H1 (cell line): Measurements from ENCODE around the gene RAB21. TPM values are rescaled to one million over a fixed set of nuclear protein-coding genes. Genes with fewer than 3 reads are reported as not detected.

Experiments
- CTCF ChIA-PET: fragments of 300-600 bp; sonication (Branson Sonifier 250); formaldehyde crosslinking; loops from one replicate; lab custom pipeline; 2021; ENCODE audit not compliant: partially characterized antibody; lab: Charles Lee
- POLR2A ChIA-PET: fragments of 300-600 bp; sonication (Branson Sonifier 250); formaldehyde crosslinking; loops from one replicate; lab custom pipeline; 2021; ENCODE audit warnings: inconsistent platforms; ENCODE audit not compliant: partially characterized antibody; lab: Charles Lee
- DNase-seq, 2 experiments: peaks; one replicate each; pipeline versions ENCODE4 v3.0.0 to v3.0.0-alpha.2; 2010 to 2022; ENCODE audit warnings: low spot score in 2 of 2, low read depth in 1 of 2, mixed read lengths in 1 of 2
- FAIRE-seq: peaks from 2 replicates; lab custom pipeline; 2011; peaks lifted over from hg19 to GRCh38; lab: Jason Lieb, UNC
- H2AFZ ChIP-seq: 2 replicates; pipeline ENCODE4 v1.8.1; 2012; ENCODE audit warnings: low read length, inconsistent platforms
- H2AK5ac ChIP-seq: 2 replicates; pipeline ENCODE4 v1.6.1; 2013; ENCODE audit warnings: low read depth, low read length
- H2BK120ac ChIP-seq: replicated peaks from 2 replicates; pipeline ENCODE3; 2013; ENCODE audit warnings: low read depth, low read length, inconsistent platforms
- H2BK12ac ChIP-seq: 2 replicates; pipeline ENCODE4 v1.6.1; 2013; ENCODE audit warnings: low read depth, low read length
- H2BK15ac ChIP-seq: 2 replicates; pipeline ENCODE4 v1.6.1; 2013; ENCODE audit warnings: low read length
- H2BK20ac ChIP-seq: 2 replicates; pipeline ENCODE4 v1.6.1; 2013; ENCODE audit warnings: low read length
- H2BK5ac ChIP-seq: 2 replicates; pipeline ENCODE4 v1.6.1; 2013; ENCODE audit warnings: low read depth, low read length
- H3K14ac ChIP-seq: 2 replicates; pipeline ENCODE4 v1.6.1; 2013; ENCODE audit warnings: inconsistent platforms; ENCODE audit not compliant: insufficient read length
- H3K18ac ChIP-seq: 2 replicates; pipeline ENCODE4 v1.6.1; 2013; ENCODE audit warnings: low read length; ENCODE audit errors: extremely low read depth
- H3K23ac ChIP-seq: 2 replicates; pipeline ENCODE4 v1.6.1; 2013; ENCODE audit warnings: inconsistent platforms; ENCODE audit not compliant: insufficient read length
- H3K23me2 ChIP-seq: 2 replicates; pipeline ENCODE4 v1.6.1; 2013; ENCODE audit warnings: low read depth, low read length
- H3K27ac ChIP-seq: 2 replicates; pipeline ENCODE4 v1.6.1; 2011; ENCODE audit warnings: low read depth, low read length, inconsistent platforms
- H3K27me3 ChIP-seq, 4 experiments: replicated peaks in 1 of 4; 1 replicate in 1 of 4; 2 replicates in 3 of 4; pipeline versions ENCODE4 v1.6.1 to v1.8.1; 2011 to 2013; ENCODE audit warnings: low read length in 3 of 4, mild to moderate bottlenecking in 3 of 4, inconsistent platforms in 2 of 4, mixed read lengths in 2 of 4, moderate library complexity in 1 of 4; ENCODE audit not compliant: control insufficient read depth in 3 of 4, insufficient read depth in 3 of 4; ENCODE audit errors: extremely low read depth in 1 of 4
- H3K36me3 ChIP-seq, 4 experiments: 2 replicates each; pipeline versions ENCODE4 v1.6.1 to v1.8.1; 2011 to 2013; ENCODE audit warnings: mild to moderate bottlenecking in 4 of 4, low read length in 3 of 4, moderate library complexity in 2 of 4, control low read depth in 1 of 4, inconsistent platforms in 1 of 4; ENCODE audit not compliant: insufficient read depth in 4 of 4, control insufficient read depth in 2 of 4
- H3K4ac ChIP-seq: replicated peaks from 2 replicates; pipeline ENCODE3; 2013; ENCODE audit warnings: low read length, low read depth, mixed read lengths, inconsistent platforms; ENCODE audit not compliant: insufficient read length
- H3K4me1 ChIP-seq, 4 experiments: replicated peaks in 1 of 4; 1 replicate in 1 of 4; 2 replicates in 3 of 4; pipeline versions ENCODE4 v1.6.1 to v1.8.1; 2011 to 2013; ENCODE audit warnings: low read length in 3 of 4, inconsistent platforms in 2 of 4, mixed read lengths in 1 of 4; ENCODE audit not compliant: insufficient read depth in 4 of 4, control insufficient read depth in 3 of 4
- H3K4me2 ChIP-seq, 2 experiments: 2 replicates each; pipeline versions ENCODE4 v1.6.1 to v1.8.1; 2011 to 2013; ENCODE audit warnings: low read depth in 2 of 2, low read length in 2 of 2, control low read depth in 1 of 2, inconsistent platforms in 1 of 2, mild to moderate bottlenecking in 1 of 2; ENCODE audit not compliant: insufficient read depth in 1 of 2
- H3K4me3 ChIP-seq, 4 experiments: fragments of 200-600, 300-600 bp in 1 of 4; sonication (generic), shearing (Covaris generic), sonication (Bioruptor Twin) in 1 of 4; 2 replicates each; pipeline versions ENCODE4 v1.5.1 to v1.8.1; 2011 to 2016; ENCODE audit warnings: low read length in 4 of 4, low read depth in 3 of 4, control low read depth in 2 of 4, inconsistent platforms in 2 of 4, mild to moderate bottlenecking in 2 of 4, mixed read lengths in 1 of 4, moderate library complexity in 1 of 4; ENCODE audit not compliant: insufficient read depth in 2 of 4; ENCODE audit errors: extremely low read depth in 1 of 4
- H3K56ac ChIP-seq: replicated peaks from 2 replicates; pipeline ENCODE3; 2013; ENCODE audit warnings: low read depth, mild to moderate bottlenecking, mixed read lengths, low read length, inconsistent platforms; ENCODE audit not compliant: insufficient read length
- H3K79me1 ChIP-seq: 2 replicates; pipeline ENCODE4 v1.6.1; 2013; ENCODE audit warnings: low read depth, low read length, control low read depth
- H3K79me2 ChIP-seq, 2 experiments: 2 replicates each; pipeline versions ENCODE4 v1.6.1 to v1.8.1; 2012 to 2013; ENCODE audit warnings: low read length in 2 of 2, mild to moderate bottlenecking in 2 of 2, inconsistent platforms in 1 of 2; ENCODE audit not compliant: insufficient read depth in 2 of 2, control insufficient read depth in 1 of 2
- H3K9ac ChIP-seq, 4 experiments: replicated peaks in 1 of 4; 1 replicate in 1 of 4; 2 replicates in 3 of 4; pipeline versions ENCODE4 v1.6.1 to v1.8.1; 2011 to 2013; ENCODE audit warnings: low read depth in 3 of 4, low read length in 3 of 4, control low read depth in 2 of 4, mild to moderate bottlenecking in 2 of 4, moderate library complexity in 2 of 4, inconsistent platforms in 1 of 4; ENCODE audit errors: extremely low read depth in 1 of 4
- H3K9me3 ChIP-seq, 2 experiments: 2 replicates each; pipeline versions ENCODE4 v1.6.1 to v1.8.1; 2012 to 2013; ENCODE audit warnings: mild to moderate bottlenecking in 2 of 2, moderate library complexity in 2 of 2, control low read depth in 1 of 2, inconsistent platforms in 1 of 2, low read depth in 1 of 2, low read length in 1 of 2, mixed read lengths in 1 of 2; ENCODE audit not compliant: insufficient read depth in 2 of 2
- H4K20me1 ChIP-seq, 2 experiments: replicated peaks in 1 of 2; 2 replicates each; pipeline versions ENCODE3 to v1.8.1; 2011 to 2013; ENCODE audit warnings: inconsistent platforms in 2 of 2, low read length in 2 of 2, mild to moderate bottlenecking in 1 of 2; ENCODE audit not compliant: insufficient read depth in 2 of 2, control insufficient read depth in 1 of 2
- H4K5ac ChIP-seq: 2 replicates; pipeline ENCODE4 v1.6.1; 2013; ENCODE audit warnings: low read length, low read depth, mixed read lengths, inconsistent platforms; ENCODE audit not compliant: insufficient read length
- H4K8ac ChIP-seq: 2 replicates; pipeline ENCODE4 v1.8.0; 2013; ENCODE audit warnings: mild to moderate bottlenecking, moderate library complexity, low read length, inconsistent platforms; ENCODE audit not compliant: insufficient read depth; ENCODE audit errors: extremely low read depth
- H4K91ac ChIP-seq: replicated peaks from 2 replicates; pipeline ENCODE3; 2013; ENCODE audit warnings: low read length, mixed read lengths, inconsistent platforms; ENCODE audit not compliant: insufficient read length
- CREB1 ChIP-seq: IDR thresholded peaks from 2 replicates; pipeline ENCODE4 v1.6.1; 2012; ENCODE audit warnings: inconsistent platforms
- CTCF ChIP-seq, 3 experiments: IDR thresholded peaks; 1 replicate in 2 of 3; 2 replicates in 1 of 3; pipeline versions ENCODE4 v1.5.1 to v1.6.1; 2011; ENCODE audit warnings: low read length in 3 of 3, mild to moderate bottlenecking in 3 of 3, inconsistent platforms in 2 of 3, low read depth in 1 of 3, moderate library complexity in 1 of 3; ENCODE audit not compliant: insufficient read depth in 1 of 3; ENCODE audit errors: control extremely low read depth in 1 of 3
- GTF2F1 ChIP-seq: IDR thresholded peaks from 2 replicates; pipeline ENCODE4 v1.6.1; 2012; ENCODE audit warnings: low read depth, low read length, improper control_type of control experiment, borderline replicate concordance
- KDM1A ChIP-seq: fragments of 200-600, 300-600 bp; sonication (generic); IDR thresholded peaks from 2 replicates; pipeline ENCODE4 v1.7.1; 2016; ENCODE audit warnings: mild to moderate bottlenecking, low read length, borderline replicate concordance
- POLR2AphosphoS5 ChIP-seq: IDR thresholded peaks from 2 replicates; pipeline ENCODE4 v1.6.1; 2011; ENCODE audit warnings: low read depth, low read length
- RNF2 ChIP-seq: fragments of 200-900, 300-1000 bp; sonication (generic); IDR thresholded peaks from 2 replicates; pipeline ENCODE4 v1.7.1; 2016; ENCODE audit warnings: borderline replicate concordance, low read depth, mild to moderate bottlenecking, antibody characterized with exemption, low read length; ENCODE audit not compliant: poor library complexity, severe bottlenecking; ENCODE audit errors: missing control alignments
- SP2 ChIP-seq: IDR thresholded peaks from 2 replicates; pipeline ENCODE4 v1.6.1; 2012; ENCODE audit warnings: mild to moderate bottlenecking, low read length, inconsistent platforms
- SRF ChIP-seq: IDR thresholded peaks from 2 replicates; pipeline ENCODE4 v1.6.1; 2011; ENCODE audit warnings: mild to moderate bottlenecking, low read depth, low read length, moderate library complexity
- SUZ12 ChIP-seq: fragments of 200-600 bp; sonication (generic); IDR thresholded peaks from 2 replicates; pipeline ENCODE4 v1.6.1; 2012; ENCODE audit warnings: mild to moderate bottlenecking, inconsistent platforms, low read length, moderate library complexity, mixed read lengths
- WGBS, 2 experiments: shearing (Covaris generic) in 1 of 2; methylation state at CpG; one replicate each; pipeline versions ENCODE4 v1.1.6 to v1.1.7; 2013 to 2015; ENCODE audit warnings: low lambda C conversion rate in 2 of 2, mixed read lengths in 2 of 2, inconsistent platforms in 1 of 2, low coverage in 1 of 2, missing lambda C conversion rate in 1 of 2; ENCODE audit not compliant: insufficient replicate concordance in 2 of 2, insufficient coverage in 1 of 2, insufficient read length in 1 of 2; ENCODE audit errors: extremely low coverage in 1 of 2, missing lambda C conversion rate in 1 of 2; 5-methylcytosine and 5-hydroxymethylcytosine counted together
- polyA plus RNA-seq, 7 experiments: library from polyadenylated mRNA; depleted of rRNA in 3 of 7; stranded (reverse) in 5 of 7; unstranded in 2 of 7; fragments of >200 nt in 5 of 7; fragments of 200-250 nt in 2 of 7; gene quantifications; 1 replicate in 5 of 7; 2 replicates in 1 of 7; 4 replicates in 1 of 7; pipeline versions ENCODE4 v1.2.1 to v1.2.3, GENCODE V29; 2011 to 2013; ENCODE audit warnings: missing spikeins in 2 of 7, mixed read lengths in 2 of 7
- total RNA-seq: library from RNA; stranded (reverse); fragmentation: NEBNext Ultra II Directional; extraction: Animal tissue kit (Norgen Biotek cat#: 25700); gene quantifications from 2 replicates; pipeline ENCODE4 v1.2.1, GENCODE V29; 2021

Gene RAB21
- total and polyA plus RNA-seq, 2 of the 8 experiments (the other 6 are each of a cell fraction or from before 2014, with no cell fraction given) = 1.2 to 47.2 TPM

- Histone ChIP-seq H3K4me1 (no peaks in the 10 kb centered on the region), H3K9ac (no peak overlapping the region), H3K36me3 (peaks cover 2 to 52% (median 6%) of the 10 kb centered on the region in 4 experiments; a peak in 5 of 8 replicates), H3K4me3 (no peak overlapping the region), H3K27ac (no peak overlapping the region), H3K56ac (no peak overlapping the region), H2AK5ac (no peak overlapping the region), H3K79me1 (no peaks in the 10 kb centered on the region), H3K4me2 (no peak overlapping the region), H3K4ac (no peak overlapping the region), H3K18ac (no peak overlapping the region), H3K23me2 (no peaks in the 10 kb centered on the region), H3K79me2 (no peaks in the 10 kb centered on the region), H2BK120ac (no peak overlapping the region), H4K20me1 (no peaks in the 10 kb centered on the region), H3K9me3 (no peaks in the 10 kb centered on the region), H2BK15ac (no peak overlapping the region), H3K14ac (no peak overlapping the region), H3K23ac (no peak overlapping the region), H3K27me3 (no peaks in the 10 kb centered on the region), H4K8ac (no peak overlapping the region), H2BK20ac (no peak overlapping the region), H4K91ac (no peak overlapping the region), H2BK12ac (no peak overlapping the region), H2BK5ac (no peak overlapping the region), H2AFZ (no peak overlapping the region), H4K5ac (no peak overlapping the region)
- no peak for FAIRE-seq
- POLR2A ChIA-PET = interaction anchor here (1.2 kb wide), 1 partner anchor 68 kb away, joined by 3 read pairs; no protein-coding TSS in a partner anchor
- 89% methylated on average over 1 of the region's 1 CpG; no CpG with 5 or more reads in 1 of the 2 experiments for WGBS, 2 experiments
- DNase-seq = no peak
- CTCF ChIA-PET = interaction anchor here (0.8 to 1.3 kb wide), 3 partner anchors 9 to 56 kb away, joined by 3 read pairs; no protein-coding TSS in a partner anchor
- TF ChIP-seq SRF (no peak), RNF2 (no peak), GTF2F1 (no peak), KDM1A (no peak), CTCF (IDR thresholded peaks at IDR 0.05; ENCODE audit: control extremely low read depth in 1 of 3, insufficient read depth in 1 of 3, low read depth in 1 of 3, low read length in 3 of 3) (no peak), SUZ12 (no peak), CREB1 (no peak), POLR2AphosphoS5 (no peak), SP2 (no peak)
These were observed 32.2 kb downstream of the RAB21 start for GRCh38 chr12:71786829-71787228.
